GOT3 (cell line): ENCODE data around the gene DUSP8.

Experiments used
- DNase-seq: peaks from one replicate; lab custom pipeline; 2025; ENCODE audit warnings: mixed read lengths; lab: John Stamatoyannopoulos, UW

Gene DUSP8

DNA sequence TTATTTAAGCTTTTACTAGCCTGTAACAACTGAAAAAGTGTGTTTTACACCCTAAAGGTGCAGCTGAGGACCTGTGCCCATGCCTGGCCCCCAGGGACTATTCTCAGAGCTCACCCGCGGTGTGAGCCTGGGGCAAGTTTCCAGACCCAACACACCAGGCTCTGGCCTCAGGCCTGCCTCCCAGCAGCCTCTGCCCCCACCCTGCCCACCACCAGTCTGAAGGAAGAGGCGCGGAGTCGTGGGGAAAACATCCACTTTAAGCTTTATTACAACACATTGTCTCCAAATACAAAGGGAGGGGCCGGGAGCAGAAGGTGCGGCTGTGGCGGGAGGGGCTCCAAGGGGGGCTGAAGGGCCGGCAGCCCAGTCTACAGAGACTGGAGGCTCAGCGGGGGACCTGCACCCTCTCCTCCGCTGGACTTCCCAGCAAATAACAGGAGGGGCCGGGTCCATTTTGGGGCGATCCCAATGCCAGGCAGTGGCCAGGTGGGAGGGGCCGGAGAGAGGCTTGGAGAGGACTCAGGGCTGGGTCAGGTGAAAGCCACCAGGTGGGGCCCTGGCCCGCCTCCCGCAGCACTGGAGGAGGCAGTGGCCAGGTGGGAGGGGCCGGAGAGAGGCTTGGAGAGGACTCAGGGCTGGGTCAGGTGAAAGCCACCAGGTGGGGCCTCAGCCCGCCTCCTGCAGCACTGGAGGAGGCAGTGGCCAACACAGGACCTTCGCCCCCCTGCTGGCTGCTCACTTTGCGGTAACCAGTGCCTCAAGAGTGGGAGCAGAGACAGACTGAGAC is 18.1 kb downstream of the DUSP8 start:
- DNase-seq = no peak

DNA sequence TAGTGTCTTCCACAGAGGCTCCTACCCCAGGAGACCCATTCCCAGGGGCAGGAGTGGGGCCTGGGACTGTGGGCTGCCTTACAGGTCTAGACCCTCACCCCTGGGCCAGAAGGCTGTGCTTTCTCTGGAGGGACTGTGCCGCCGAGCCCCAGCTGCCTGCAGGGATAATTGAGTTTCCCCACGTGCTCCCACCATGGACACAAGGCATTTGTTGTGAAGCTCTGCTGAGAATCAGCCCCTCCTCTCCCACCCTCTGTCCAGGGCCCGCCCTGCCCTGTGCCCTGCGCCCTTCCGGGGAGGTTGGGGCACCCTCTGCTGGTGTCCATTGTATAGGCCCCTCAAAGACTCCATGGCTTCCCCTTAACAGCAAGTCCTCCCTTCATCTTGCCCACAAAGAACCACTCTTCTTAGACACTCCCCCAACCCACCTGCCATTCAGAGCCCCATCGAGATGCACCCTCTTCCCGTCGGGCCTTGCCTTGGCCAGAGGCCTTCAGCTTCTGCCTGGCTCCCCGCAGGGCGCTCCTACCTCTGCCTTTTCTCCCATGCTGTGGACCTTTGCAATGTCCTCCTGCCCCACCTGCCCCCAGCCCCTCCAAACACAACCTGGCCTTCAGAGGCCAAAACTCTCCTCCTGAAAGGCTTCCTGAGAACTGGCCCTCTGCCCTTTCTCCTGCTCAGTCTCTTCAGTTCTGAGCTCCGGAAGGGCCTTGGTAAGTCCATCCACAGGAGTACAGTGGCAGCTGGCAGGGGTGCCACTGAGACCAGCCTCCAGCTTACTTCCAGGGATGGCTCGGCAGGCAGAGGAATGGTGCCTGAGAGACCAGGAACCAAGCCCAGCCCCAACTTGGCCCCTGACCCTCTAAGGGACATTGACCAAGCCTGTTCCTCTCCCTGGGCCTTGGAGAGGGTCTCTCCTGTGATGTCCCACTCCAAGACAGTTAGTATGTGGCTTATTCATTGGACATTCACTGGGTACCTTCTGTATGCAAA is 22.4 kb downstream of the DUSP8 start:
- no peak for DNase-seq

DNA sequence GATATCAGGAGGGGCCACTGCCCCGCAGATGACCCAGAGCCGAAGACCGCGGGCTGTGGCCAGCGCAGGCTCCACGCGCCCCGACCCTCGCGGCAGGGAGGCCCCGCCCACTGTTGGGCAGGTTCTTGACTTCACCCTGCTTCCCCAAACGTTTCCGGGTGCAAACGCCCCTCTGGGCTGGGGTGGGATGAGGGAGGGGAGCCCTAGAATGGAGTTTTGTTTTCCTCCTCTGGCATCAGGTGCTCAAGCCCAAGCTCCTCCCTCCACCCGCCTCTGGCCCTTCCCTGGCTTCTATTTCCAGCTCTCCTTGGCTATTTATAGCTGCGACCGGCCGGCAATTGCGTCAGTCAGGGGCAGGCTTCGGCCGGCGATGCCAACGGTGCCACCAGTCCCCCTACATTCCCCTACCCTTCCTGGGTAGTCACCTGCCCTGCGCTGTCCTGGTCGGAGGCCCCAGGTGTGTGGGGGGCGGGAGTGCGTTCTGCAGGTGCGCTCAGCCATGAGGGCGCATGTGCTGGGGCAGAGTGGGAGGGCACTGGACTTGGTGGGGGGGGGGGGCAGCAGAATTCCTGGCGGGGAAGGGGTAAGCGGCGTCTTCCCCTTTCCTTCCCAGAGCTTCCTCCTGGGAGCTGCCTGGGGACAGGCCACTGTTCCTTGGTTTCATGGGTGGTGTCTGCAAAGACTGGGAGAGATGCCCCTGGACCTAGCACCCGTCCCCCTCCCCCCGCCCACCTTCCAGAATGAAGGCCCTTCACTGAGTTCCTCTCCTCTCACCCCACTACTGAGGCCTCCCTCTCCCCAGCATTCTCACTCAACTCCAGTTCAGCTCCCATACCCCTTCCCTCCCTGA is 23.6 kb downstream of the DUSP8 start:
- no peak for DNase-seq

DNA sequence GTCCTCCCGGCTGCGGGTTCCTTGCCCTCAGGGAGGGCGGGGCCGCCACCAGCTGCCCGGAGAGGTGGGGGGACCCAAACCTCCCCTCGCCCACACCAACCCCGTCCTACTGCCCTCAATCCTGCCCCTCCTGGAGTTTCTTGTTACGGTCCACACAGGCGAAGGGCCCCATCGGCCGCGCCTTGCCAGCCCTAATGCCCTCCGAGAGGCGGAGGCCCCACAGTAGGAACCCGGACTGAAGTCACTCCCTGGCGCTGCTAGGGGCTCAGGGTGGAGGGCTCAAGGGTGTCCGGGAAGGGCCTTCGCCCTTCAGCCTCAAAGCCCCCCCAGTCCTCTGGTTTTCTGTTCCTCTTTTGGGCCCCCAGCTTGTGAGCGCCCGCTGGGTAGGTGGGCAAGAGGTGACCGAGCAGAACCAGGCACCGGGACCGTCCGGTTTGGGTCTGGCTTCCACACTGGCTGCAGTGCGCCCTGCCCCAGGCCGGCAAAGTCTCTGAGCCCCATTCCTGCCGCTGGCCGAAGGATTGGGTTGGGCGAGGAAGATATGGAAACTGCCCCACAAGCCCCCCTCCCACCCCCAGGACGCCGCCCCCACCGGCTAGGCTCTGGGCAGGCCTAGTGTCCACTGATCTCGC is 24.5 kb downstream of the DUSP8 start:
- no peak for DNase-seq

DNA sequence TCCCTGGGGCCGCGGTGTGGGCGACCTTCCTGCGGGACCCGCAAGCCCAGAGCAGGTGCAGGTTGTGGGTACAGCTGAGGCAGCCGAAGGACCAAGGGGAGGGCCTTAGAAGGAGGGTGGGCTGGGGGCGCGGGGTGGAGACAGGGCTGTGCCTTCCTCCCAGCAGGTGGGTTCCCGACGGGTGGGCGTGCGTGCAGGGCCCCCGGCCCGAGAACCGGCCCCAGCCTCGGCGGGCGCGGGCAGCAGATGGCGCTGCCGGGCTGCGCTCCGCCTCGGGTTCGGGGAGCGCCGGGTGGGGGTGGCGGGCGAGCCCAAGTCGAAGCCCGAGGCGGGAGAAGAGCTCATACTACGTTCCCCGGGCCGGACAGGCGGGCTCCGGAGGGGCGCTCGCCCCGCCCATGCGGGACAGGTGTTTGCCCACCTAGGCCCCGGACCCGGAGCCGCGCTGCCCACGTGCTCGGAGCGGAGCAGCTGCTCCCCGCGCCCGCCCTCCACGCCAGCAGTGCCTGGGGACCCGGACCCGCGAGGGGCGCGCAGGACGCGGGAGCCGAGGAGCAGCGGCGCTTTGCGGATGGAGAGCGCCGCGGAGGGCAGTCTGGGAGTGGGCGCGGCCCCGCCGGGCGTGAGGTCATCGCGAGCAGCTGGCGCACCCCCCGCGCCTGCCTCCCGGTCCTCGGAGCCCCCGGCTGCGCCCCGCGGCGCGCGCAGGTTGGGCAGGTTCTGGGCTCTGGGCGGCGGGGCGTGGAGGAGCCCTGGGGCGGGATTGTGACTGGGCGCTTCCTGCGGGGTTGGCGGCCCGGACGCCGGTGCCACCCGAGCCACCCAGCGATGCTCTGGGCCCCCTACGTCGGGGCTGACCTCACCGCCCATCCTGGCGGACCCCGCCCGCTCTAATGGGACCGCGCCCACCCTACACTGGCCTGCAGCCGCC is 25.3 kb downstream of the DUSP8 start:
- DNase-seq = no peak

DNA sequence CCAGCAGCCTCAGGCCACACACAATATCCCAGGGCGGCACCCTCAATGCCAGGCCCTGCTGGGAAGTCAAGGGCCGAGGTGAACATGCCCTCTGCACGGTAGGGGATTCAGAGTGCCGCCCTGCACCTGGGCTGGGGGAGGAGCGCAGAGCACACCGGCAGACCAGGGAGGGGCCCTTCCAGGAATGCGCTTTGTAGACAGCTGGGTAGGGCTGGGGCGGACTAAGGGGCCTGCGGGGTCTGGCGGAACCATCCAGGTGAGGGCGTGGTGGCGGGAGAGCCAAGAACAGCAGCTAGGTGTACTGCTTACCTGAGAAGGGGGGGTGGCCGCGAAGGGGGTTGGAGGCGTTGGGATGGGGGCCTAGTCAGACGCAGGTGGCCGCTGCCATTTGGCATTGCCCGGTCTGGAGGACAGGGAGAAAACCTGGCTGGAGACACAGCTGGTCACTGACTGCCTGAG is 26.0 kb downstream of the DUSP8 start:
- DNase-seq = no peak

DNA sequence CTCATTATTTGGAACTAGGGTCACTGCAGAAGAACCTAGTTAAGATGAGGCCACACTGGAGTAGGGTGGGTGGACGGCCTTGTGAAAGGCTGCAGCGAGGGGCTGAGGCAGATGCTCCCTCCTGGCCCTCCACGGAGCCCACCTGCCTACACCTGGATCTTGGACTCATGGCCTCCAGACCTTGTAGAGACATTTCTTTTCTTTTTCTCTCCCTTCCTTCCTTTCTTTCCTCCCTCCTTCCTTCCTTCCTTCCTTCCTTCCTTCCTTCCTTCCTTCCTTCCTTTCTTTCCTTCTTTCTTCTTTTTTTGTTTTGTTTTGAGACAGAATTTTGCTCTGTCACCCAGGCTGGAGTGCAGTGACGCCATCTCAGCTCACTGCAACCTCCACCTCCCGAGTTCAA is 26.6 kb downstream of the DUSP8 start:
- no peak for DNase-seq

DNA sequence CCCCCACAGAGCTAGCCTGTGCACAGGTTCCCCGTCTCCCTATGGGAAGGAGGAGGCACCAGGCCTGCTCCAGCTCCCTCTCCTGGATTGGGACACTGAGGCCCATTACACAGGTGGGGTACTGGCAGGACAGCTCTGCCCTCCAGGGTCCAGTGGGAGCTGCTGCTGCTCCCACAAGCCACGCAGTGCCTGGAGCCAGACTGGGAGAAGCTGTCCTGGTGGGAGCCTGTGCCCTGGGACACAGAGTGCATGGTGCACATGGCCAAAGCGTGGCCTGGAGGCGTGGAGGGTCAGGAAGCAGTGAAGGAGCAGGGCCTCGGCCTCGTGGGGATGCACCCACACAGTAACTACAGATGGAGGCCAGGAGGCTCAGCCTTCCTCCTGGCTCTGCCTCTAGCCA is 27.5 kb downstream of the DUSP8 start:
- DNase-seq = no peak

DNA sequence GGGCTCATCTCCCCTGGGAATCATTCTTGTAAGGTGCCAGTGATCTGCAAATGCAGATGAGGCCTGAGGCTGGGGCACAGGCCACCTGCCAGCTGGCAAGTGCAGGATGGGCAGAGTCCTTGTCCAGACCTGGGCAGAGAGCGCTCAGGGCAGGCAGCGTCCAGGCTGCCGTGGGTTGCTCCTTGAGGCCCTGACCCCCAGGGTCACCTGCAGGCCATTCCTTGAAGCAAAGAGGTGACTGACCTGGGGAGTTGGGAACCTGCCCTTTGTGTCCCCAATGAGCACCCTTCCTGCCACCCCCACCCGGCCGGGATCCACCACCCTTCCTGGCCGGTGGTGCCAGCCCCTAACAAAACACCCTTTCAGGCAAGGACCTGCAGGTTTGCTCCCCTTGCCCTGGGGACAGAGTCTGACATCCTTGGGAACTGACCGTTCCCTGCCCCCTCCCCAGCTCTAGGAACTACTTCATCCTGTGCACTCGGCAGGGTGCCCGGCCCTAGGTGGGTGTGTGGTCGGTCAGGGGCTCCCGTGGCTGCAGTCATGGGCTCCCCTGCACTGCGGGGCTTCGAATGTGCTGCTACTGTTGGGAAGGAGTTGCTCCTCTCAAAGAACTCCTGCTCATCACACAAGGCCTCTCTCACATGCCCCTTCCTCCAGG is 28.3 kb downstream of the DUSP8 start:
- DNase-seq = no peak

DNA sequence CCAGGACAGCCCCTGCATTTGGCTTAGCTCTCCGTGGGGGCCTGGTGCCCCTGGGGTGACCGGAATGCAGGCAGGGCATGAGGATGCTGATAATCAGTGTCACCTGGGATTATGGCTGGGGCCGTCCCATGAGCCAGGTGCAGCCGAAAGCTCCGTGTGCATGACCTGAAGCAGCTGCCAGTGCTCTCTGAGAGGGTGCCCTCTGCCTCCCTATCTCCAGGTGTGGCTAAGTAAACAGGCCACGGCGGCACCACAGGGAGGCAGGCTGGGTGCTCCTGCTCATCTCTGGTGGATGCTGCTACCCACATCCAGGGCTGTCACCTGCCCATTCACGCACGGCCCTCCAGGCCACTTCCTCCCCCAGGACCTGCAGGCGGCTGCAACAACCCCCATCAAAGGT is 29.8 kb downstream of the DUSP8 start:
- no peak for DNase-seq

DNA sequence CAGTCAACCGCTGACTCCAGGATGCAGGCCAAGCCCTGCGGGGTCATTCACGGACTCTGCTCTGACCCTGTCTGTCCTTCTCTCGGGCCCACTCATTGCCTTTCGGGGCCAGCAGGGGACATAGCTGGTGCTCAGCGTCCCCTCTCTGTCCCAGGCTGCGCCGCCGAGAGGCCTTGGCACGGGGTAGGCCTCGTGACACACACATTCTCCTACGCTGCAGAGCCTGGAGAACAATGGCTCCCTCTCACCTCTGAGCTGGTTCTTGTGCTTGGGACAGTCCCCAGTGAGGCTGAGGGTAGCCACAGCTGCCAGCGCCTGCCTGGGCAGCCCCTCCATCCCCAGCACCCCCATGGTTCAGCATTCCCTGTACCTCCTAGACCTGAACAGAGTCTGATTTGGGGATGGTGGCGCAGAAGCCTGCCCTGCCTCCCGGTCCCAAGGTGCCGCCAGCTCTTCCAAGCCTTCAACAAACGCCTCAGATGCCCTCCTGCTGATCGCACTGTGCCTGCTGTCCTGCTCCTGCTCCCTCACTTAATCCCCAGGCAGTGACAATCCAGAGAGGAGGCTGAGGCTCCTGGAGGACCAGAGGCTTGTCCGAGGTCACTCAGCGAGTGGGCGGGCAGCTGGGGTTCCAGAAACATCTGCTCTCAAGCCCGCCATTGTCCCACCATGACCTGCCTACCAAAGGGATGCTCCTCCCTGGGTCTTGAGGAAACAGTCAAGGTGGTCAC is 30.4 kb downstream of the DUSP8 start:
- no peak for DNase-seq

DNA sequence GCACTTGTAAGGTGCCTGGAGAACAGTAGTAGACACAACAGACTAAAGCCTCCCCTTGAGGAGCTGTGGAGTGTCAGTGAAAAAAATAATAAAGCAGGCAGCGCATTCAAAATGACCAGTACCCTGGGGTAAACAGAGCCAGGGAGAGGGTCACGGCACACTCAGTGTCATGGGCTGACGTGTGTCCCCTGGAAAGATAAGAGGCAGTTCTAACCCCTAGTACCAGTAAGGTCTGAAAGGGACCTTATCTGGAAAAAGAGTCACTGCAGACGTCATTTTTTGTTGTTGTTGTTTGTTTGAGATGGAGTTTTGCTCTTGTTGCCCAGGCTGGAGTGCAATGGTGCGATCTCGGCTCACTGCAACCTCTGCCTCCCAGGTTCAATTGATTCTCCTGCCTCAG is 32.0 kb downstream of the DUSP8 start:
- DNase-seq = no peak

DNA sequence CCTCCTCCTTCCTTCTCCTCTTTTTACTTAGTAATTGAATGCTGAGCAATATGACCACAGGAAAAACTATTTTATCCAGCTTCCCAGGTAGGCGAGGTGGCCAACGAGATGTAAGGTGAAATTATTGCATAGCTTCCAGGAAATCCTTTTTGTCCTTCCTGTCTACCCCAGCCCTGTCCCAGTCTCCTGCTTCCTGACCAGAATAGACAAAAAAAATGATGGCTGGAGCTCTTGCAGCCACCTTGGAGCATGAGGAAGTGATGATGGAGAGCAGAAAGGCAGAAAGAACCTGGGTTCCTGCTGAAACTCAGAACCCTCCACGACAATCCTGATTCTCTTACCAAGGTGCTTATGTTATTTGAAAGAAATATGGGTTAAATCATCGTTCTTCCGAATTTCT is 33.9 kb downstream of the DUSP8 start:
- no peak for DNase-seq

DNA sequence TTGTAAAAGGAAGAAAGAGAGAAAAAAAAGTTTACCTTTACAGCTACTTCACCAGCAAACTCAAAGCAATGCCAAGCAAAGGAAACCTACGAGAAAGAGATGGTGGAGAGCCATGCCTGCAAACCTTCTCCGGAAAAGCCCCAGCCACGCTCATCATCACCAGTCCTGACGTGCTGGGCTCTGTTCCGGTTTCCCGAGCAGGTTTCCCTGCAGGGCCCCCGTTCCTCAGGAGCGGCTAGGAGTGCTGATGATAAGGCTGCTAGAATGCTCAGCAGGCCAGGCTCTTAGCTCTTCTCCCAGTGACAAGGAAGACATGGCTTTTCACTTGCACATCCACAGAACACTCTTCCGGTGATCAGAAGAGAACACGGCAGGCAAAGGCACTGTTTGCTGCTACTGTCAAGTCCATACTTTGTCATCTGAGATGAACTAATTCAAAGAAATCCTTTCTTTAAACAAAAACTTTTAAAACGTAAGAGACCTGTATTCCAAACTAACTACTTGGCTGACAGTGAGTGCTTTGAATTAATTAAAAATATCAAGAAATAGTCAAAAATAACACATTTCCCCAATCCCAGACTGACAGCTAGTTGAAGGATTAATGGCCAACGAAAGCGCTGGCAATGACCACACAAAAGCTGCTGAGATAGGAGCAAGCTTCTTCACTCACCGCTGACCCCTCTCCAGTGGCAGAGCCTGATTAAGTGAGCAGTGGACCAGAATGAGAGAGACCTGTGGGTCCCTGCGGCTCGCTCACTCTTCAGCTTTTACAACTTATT is 35.8 kb downstream of the DUSP8 start:
- DNase-seq = no peak

DNA sequence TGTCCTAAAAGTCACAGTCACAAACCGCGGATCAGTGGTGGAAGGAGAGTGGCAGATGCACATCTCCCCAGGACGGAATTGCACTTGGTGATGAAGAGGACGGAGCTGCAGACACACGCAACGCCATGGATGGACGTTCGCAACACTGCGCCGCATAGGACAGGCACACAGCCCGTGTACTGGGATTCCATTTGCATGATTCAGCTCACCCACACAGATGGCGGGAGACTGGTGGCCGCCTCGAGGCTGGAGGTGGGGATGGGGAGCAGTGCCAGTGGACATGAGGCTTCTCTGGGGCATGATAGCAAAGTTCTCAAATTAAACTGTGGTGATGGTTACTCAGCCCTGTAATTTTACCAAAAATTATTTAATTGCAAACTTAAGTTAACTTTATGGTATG is 37.4 kb downstream of the DUSP8 start:
- no peak for DNase-seq

DNA sequence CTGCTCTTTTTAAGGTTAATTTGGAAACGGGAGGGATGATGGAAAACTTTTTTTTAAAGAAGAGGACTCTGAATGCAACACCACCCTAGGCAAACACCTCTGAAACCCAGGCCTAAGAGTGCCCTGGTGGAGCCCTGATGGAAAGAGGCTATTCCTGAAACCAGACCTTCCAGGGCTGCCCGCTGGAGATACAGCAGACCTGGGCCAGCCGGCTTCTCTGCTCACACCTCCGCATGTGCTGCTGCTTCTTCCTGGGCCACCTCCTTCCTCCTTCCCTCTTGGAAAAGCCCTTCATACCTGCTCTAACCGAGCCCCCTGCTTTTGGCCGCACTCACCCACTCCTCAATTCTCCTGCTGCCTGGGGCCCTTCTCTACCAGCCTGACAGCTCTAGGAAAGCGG is 37.9 kb downstream of the DUSP8 start:
- DNase-seq = no peak

DNA sequence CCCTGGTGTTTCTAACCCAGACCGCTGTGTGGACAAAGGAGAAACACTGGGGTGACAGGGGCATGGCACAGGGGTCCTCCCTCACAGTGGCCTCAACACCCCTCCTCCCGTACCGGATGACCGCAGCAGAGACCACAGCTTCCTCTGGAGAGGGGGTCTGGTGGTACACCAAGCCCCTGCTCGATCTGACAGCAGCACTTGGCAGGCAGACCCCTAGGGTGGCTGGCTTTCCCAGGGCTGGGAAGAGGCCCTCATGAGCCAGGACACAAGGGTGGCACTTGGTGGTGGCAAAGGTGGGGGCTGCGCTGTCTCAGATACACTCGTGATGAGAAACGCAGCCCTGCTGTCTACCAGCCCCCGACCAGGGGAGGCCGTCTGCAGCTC is 38.7 kb downstream of the DUSP8 start:
- DNase-seq = no peak

DNA sequence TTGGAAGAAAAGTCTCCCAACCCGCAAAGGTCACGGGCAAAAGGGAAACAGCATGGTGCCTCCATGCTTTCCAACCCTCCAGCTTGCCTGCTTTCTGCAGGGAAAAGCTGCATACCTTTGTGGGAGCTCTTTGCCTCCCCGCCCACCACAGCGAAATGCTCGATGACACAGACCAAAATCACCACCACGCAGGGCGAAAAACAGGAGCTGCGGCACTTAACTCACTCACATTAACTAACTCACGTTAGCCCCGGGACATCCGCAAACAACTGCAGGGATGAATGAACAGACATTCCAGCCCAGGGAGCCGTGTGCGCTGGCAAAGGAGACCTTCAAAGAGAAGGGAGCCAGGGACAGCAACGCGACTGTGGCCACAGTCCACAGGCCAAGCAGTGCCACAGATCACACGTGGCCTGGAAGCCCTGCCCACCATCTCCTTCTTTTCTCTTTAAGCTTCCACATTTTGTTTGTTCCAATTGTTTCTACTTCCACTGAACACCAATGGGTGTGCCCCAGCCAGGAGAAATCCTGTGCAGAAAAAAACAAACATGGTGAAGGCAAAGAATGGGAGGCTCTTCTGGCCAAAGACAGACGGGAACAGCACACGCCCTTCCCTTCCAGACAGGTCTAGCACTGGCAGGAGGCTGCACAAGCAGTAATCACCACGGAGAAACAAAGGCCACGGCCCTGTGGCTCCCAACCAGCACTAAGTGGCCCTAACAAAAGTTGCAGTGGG is 39.3 kb downstream of the DUSP8 start:
- no peak for DNase-seq
